ENCODE results near the gene DGKE.

GRCh38 chr17:56887105-56887504, 53.2 kb downstream of the DGKE start:
- TF ChIP-seq RAD21 (conservative IDR thresholded peaks at IDR 0.05) = no peak
- TF ChIP-seq, protein P1, sequence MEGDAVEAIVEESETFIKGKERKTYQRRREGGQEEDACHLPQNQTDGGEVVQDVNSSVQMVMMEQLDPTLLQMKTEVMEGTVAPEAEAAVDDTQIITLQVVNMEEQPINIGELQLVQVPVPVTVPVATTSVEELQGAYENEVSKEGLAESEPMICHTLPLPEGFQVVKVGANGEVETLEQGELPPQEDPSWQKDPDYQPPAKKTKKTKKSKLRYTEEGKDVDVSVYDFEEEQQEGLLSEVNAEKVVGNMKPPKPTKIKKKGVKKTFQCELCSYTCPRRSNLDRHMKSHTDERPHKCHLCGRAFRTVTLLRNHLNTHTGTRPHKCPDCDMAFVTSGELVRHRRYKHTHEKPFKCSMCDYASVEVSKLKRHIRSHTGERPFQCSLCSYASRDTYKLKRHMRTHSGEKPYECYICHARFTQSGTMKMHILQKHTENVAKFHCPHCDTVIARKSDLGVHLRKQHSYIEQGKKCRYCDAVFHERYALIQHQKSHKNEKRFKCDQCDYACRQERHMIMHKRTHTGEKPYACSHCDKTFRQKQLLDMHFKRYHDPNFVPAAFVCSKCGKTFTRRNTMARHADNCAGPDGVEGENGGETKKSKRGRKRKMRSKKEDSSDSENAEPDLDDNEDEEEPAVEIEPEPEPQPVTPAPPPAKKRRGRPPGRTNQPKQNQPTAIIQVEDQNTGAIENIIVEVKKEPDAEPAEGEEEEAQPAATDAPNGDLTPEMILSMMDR (IDR thresholded peaks at IDR 0.05; ENCODE audit: poor library complexity, severe bottlenecking) = no peak
- TF ChIP-seq TAF1 (IDR thresholded peaks at IDR 0.05; ENCODE audit: low read depth) = no peak
- TF ChIP-seq EP300 (conservative IDR thresholded peaks at IDR 0.05; ENCODE audit: poor library complexity, severe bottlenecking) = no peak
- no peak for TF ChIP-seq MXI1 (conservative IDR thresholded peaks at IDR 0.05; ENCODE audit: poor library complexity, severe bottlenecking)
- TF ChIP-seq EZH2 (IDR thresholded peaks at IDR 0.05; ENCODE audit: borderline replicate concordance, insufficient read depth, low read length, poor library complexity, severe bottlenecking) = no peak

Data from neural cell (in vitro differentiated cells).